Ovary (tissue), 3 donors: ENCODE measurements around the gene STK11IP.

Source experiments
- POLR2A ChIP-seq: fragments of 450-650 bp; IDR thresholded peaks from one replicate; pipeline ENCODE4 v1.6.1; 2017; ENCODE audit warnings: antibody characterized with exemption, mild to moderate bottlenecking, moderate library complexity
- TF ChIP-seq, protein P1 (sequence below), 3 donors: fragments of 450-650 bp in 2 of 3; fragments of 200-600 bp in 1 of 3; IDR thresholded peaks; one replicate each; pipeline versions ENCODE4 v1.5.1 to v1.8.0; 2016 to 2022; ENCODE audit warnings: antibody characterized with exemption in 3 of 3, mild to moderate bottlenecking in 1 of 3
- donor health status: DM: no; HTN: no; CAD: no.

DNA sequence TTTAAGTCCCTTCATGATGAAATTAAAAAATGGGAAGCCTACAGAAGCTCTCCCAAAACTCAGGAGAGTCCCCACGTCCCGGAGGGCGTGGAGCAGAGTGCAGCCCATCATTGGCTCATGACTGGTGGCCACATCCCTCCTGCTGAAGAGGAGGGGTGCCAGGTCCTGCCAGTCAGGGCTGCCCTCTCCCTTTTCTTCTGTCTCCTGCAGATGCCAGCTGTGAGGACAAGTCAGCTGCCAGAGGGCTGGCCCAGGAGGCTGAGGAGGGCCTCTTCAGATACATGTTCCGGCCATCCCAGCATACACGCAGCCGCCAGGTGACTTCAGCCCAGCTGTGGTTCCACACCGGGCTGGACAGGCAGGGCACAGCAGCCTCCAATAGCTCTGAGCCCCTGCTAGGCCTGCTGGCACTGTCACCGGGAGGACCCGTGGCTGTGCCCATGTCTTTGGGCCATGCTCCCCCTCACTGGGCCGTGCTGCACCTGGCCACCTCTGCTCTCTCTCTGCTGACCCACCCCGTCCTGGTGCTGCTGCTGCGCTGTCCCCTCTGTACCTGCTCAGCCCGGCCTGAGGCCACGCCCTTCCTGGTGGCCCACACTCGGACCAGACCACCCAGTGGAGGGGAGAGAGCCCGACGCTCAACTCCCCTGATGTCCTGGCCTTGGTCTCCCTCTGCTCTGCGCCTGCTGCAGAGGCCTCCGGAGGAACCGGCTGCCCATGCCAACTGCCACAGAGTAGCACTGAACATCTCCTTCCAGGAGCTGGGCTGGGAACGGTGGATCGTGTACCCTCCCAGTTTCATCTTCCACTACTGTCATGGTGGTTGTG lies 23.0 kb upstream of the STK11IP start:
- TF ChIP-seq, protein P1, sequence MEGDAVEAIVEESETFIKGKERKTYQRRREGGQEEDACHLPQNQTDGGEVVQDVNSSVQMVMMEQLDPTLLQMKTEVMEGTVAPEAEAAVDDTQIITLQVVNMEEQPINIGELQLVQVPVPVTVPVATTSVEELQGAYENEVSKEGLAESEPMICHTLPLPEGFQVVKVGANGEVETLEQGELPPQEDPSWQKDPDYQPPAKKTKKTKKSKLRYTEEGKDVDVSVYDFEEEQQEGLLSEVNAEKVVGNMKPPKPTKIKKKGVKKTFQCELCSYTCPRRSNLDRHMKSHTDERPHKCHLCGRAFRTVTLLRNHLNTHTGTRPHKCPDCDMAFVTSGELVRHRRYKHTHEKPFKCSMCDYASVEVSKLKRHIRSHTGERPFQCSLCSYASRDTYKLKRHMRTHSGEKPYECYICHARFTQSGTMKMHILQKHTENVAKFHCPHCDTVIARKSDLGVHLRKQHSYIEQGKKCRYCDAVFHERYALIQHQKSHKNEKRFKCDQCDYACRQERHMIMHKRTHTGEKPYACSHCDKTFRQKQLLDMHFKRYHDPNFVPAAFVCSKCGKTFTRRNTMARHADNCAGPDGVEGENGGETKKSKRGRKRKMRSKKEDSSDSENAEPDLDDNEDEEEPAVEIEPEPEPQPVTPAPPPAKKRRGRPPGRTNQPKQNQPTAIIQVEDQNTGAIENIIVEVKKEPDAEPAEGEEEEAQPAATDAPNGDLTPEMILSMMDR (IDR thresholded peaks at IDR 0.05): no peak
- TF ChIP-seq POLR2A: no peak
